NCI-H2227 (cell line): ENCODE results near the gene SERPINB1.
"Not testable (repeated sequence)": the region's sequence is repeated elsewhere in the genome, so short reads cannot be mapped to it uniquely, and the experiment has no call there.

ENCODE experiments used
- DNase-seq: peaks from one replicate; lab custom pipeline; 2025; ENCODE audit not compliant: unreplicated experiment; lab: John Stamatoyannopoulos, UW

Gene SERPINB1

DNA sequence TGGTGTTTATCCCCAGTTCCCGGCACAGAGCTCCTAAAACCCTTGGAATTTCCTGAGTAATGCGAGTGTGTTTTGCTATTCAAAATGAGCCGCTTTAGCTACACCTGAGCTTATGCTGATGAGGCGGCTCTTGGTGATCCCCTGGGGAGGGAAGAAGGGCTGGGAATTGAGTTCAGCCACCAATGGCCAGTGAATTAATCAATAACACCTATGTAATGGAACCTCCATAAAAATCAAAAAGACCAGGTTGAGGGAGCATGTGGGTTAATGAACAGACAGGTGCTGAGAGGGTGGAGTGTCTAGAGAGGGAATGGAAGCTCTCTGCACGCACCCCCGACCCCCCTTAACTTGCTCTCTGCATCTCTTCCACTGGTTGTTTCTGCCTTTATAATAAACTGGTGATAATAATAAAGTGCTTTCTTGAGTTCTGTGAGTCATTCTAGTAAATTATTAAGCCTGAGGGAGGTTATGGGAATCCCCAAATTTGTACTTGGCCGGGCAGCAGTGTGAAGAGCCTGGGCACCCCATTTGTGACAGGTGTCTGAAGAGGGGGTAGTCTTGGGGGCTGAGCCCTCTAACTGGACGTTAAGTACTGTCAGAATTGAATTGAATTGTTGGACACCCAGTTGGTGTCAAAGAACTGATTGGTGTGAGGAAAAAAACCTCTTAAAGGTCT is 24.6 kb upstream of the SERPINB1 start:
- no peak for DNase-seq

DNA sequence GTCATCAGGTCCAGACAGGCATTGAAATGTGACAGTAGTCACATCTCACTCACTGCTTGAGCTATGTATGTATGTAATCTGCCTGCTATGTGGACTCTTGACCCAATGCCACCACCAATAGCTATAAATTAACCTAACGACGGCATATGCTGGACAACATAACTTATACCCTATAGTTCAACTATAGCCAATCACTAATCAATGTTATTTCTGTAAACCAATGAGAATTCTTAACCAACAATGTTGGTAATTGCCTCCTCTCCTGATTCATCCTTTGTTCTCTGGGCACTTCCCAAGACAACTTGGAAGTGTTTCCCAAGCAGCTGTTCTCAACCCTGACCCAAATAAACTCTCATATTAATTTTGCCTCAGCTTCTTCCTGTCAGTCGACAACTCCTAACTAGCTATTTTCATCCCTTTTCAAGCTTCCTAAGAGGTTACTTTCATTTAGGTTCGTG is 24.1 kb upstream of the SERPINB1 start:
- DNase-seq: no peak

GRCh38 chr6:2865270-2865669 is 23.6 kb upstream of the SERPINB1 start:
- DNase-seq: no peak

- DNase-seq: no peak
These were observed 22.2 kb upstream of the SERPINB1 start for GRCh38 chr6:2863901-2864300.

DNA sequence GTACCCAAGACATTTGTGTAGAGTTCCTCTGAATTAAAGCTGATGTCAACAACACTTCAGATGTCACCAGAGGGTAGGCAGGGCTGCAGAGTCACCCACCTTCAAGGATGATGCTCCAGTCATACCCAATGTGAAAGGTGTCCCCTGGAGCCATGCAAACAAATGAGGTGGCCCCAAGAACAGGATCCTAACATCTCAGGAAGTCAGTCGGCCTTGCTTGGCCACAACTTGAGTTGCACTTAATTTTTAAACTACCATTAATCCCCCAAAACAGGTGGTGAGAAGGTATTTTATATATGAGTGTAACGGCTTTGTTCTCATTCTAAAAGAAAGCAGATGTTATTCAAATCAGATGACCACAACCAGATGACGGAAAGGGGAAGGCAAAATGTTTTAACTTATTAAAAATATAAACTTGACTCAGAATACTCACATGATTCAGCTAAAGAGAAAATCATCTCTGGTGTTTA is 21.1 kb upstream of the SERPINB1 start:
- DNase-seq: no peak

GRCh38 chr6:2861822-2862164 is 20.1 kb upstream of the SERPINB1 start:
- DNase-seq: no peak

DNA sequence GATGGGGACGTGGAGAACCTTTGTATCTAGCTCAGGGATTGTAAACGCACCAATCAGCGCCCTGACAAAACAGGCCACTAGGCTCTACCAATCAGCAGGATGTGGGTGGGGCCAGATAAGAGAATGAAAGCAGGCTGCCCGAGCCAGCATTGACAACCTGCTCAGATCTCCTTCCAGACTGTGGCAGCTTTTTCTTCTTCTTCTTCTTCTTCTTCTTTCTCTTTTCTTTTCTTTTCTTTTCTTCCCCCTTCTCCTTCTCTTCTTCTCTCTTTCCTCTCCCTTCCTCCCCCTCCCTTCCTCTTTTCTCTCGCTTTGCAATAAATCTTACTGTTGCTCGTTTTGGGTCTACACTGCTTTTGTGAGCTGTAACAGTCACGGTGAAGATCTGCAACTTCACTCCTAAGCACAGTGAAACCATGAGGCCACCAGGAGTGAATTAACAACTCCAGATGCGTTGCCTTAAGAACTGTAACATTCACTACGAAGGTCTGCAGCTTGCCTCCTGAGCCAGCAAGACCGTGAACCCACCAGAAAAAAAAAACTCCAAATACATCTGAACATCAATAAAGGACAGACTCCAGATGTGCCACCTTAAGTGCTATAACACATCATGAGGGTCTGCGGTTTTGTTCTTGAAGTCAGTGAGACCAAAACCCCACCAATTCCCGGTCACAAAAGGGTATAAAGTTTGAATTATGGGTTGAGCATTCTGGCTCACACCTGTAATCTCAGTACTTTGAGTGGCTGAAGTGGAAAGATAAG is 19.6 kb upstream of the SERPINB1 start:
- no peak for DNase-seq

- DNase-seq: not testable (repeated sequence)
These were observed 19.0 kb upstream of the SERPINB1 start for GRCh38 chr6:2860706-2861059.

DNA sequence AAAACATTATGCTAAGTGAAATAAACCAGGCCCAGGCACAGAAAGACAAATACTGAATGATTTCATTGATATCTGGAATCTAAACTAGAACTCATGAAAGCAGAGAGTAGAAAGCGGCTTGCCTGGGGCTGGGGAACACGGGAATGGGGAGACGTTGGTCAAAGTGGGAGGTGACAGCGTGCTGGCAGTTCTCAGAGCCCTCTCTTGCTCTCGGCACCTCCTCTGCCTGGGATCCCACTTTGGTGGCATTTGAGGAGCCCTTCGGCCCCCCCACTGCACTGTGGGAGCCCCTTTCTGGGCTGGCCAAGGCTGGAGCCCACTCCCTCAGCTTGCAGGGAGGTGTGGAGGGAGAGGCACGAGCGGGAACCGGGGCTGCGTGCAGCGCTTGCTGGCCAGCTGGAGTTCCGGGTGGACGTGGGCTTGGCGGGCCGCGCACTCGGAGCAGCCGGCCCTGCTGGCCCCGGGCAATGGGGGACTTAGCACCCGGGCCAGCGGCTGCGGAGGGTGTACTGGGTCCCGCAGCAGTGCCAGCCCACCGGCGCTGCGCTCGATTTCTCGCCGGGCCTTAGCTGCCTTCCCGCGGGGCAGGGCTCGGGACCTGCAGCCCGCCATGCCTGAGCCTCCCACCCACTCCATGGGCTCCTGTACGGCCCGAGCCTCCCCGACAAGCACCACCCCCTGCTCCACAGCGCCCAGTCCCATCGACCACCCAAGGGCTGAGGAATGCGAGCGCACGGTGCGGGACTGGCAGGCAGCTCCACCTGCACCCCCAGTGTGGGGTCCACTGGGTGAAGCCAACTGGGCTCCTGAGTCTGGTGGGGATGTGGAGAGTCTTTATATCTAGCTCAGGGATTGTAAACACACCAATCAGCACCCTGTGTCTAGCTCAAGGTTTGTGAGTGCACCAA is 18.4 kb upstream of the SERPINB1 start:
- DNase-seq: not testable (repeated sequence)

GRCh38 chr6:2859185-2859700 is 17.6 kb upstream of the SERPINB1 start:
- no peak for DNase-seq

- DNase-seq: peak; percentile 57
These were observed 16.1 kb upstream of the SERPINB1 start for GRCh38 chr6:2857580-2858337.

GRCh38 chr6:2857185-2857579 is 15.5 kb upstream of the SERPINB1 start:
- no peak for DNase-seq

DNA sequence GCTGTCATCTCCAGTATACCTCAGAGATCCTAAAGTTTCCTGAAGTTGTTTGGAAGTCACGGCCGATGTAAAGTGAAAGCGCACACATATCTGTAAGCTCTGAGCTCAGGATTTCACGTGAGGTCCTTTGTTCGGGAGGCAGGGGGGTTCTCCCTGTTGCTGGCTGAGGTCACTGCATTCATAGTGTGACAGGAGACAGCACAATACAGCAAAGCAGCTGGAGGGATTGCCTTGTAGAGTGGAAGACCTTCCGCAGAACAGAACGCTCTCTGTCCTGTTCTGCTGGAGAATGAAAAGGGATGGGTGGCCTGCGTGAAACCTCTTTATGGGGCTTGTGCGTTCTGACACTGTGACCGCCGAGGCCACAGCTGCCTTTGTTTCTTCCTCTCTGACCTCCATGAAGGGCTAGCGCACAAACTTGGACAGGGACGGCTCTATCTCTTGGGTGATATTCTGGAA is 13.4 kb upstream of the SERPINB1 start:
- DNase-seq: no peak

- no peak for DNase-seq
These were observed 12.8 kb upstream of the SERPINB1 start for GRCh38 chr6:2854396-2854982.

GRCh38 chr6:2853769-2854395 is 12.2 kb upstream of the SERPINB1 start:
- DNase-seq: peak; percentile 45

DNA sequence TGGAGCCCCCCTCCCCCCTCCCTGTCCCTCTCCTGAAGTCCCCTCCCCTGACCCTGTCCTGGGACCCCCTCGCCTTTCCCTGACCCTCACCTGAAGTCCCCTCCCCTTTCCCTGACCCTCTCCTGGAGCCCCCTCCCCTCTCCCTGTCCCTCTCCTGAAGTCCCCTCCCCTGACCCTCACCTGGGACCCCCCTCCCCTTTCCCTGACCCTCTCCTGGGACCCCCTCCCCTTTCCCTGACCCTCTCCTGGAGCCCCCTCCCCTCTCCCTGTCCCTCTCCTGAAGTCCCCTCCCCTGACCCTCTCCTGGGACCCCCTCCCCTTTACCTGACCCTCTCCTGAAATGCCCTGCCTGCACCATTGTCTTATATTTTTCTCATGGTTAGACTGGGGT is 11.7 kb upstream of the SERPINB1 start:
- DNase-seq: not testable (repeated sequence)

DNA sequence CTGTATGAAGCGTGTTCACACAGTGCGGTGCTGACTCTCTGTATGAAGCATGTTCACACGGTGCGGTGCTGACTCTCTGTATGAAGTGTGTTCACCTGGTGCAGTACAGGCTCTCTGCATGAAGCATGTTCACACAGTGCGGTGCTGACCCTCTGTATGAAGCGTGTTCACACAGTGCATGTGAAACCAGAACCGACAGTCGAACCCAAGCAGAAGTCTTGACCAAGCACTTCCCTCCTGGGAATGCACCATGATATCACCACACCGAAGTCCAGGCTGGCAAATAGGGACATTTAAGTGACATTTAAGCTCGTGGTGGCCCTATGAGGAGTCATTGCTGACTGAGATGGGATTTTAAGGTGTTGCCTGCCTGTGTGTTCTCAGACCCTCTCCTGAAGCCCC is 11.3 kb upstream of the SERPINB1 start:
- no peak for DNase-seq

DNA sequence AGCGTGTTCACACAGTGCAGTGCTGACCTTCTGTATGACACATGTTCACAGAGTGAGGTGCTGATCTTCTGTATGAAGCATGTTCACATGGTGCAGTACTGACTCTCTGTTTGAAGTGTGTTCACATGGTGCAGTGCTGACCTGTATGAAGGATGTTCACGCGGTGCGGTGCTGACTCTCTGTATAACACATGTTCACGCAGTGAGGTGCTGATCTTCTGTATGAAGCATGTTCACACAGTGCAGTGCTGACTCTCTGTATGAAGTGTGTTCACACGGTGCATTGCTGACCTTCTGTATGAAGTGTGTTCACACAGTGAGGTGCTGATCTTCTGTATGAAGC is 10.8 kb upstream of the SERPINB1 start:
- no peak for DNase-seq

DNA sequence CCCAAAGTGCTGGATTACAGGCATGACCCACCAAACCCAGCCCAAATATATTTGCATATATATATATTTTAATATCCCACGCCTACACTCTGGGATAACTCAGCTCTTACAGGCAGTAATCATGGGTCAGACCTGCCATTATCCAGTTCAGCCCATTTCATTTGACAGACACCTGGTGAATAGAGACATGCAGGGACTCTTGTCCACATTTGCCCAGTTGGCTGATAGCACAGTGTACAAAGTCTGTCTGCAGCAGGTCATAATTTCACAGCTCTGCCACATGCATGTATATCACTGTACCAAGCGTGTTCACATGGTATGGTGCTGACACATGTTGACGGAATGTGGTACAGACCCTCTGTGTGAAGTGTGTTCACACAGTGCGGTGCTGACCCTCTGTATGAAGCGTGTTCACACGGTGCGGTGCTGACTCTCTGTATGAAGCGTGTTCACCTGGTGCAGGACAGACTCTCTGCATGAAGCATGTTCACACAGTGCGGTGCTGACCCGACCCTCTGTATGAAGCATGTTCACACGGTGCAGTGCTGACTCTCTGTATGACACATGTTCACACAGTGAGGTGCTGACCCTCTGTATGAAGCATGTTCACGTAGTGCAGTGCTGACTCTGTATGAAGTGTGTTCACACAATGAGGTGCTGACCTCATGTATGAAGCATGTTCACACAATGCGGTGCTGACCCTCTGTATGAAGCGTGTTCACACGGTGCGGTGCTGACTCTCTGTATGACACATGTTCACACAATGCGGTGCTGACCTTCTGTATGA is 10.3 kb upstream of the SERPINB1 start:
- DNase-seq: no peak
